ENCODE measurements around the gene ACTR3. TPM values are rescaled to one million over a fixed set of nuclear protein-coding genes. Genes with fewer than 3 reads are reported as not detected.

Gene ACTR3
- total and polyA plus RNA-seq, 2 experiments from 2014 or later, result 63.7 to 137 TPM

GRCh38 chr2:114011713-114012112, 121.8 kb downstream of the ACTR3 start:
- peaks cover 7% of the 10 kb centered on the region for H3K27me3 Mint-ChIP-seq (ENCODE audit: insufficient read depth, low read depth, poor library complexity)
- peaks cover 39% of the 10 kb centered on the region for H3K9me3 Mint-ChIP-seq
- no peaks in the 10 kb centered on the region; the same call in 2 of the 3 replicates for H3K36me3 Mint-ChIP-seq (ENCODE audit: low read depth)
- Histone ChIP-seq H3K27ac (ENCODE audit: low read depth) (no peak overlapping the region), H3F3A (replicated peaks; ENCODE audit: low read depth) (no peaks in the 10 kb centered on the region), H3K4me3 (no peak overlapping the region), H2AFZ (no peak overlapping the region), H3K27me3 (ENCODE audit: insufficient read depth) (no peaks in the 10 kb centered on the region), H3K79me2 (replicated peaks; ENCODE audit: insufficient read depth) (no peaks in the 10 kb centered on the region), H4K20me1 (replicated peaks; ENCODE audit: insufficient read depth) (no peaks in the 10 kb centered on the region), H3K4me1 (ENCODE audit: insufficient read depth) (no peaks in the 10 kb centered on the region), H3K9me2 (ENCODE audit: insufficient read depth) (no peaks in the 10 kb centered on the region), H3K4me2 (no peak overlapping the region), H3K36me3 (ENCODE audit: insufficient read depth) (no peaks in the 10 kb centered on the region)
- H3K4me1 Mint-ChIP-seq, result no peaks in the 10 kb centered on the region
- TF ChIP-seq NANOG (IDR thresholded peaks at IDR 0.05; ENCODE audit: borderline replicate concordance), result no peak
- no peak for TF ChIP-seq POLR2AphosphoS5 (IDR thresholded peaks at IDR 0.05; ENCODE audit: low read depth)
- no peak for TF ChIP-seq EZH2phosphoT487 (IDR thresholded peaks at IDR 0.05; ENCODE audit: unreplicated experiment)
- no peak for TF ChIP-seq ZNF462 (CRISPR knock-in tag; IDR thresholded peaks at IDR 0.05)
- no peak for TF ChIP-seq REST (IDR thresholded peaks at IDR 0.05; ENCODE audit: unreplicated experiment)
- no peak for TF ChIP-seq JUNB (IDR thresholded peaks at IDR 0.05; ENCODE audit: unreplicated experiment)
- no peak for TF ChIP-seq ZNF331 (CRISPR knock-in tag; IDR thresholded peaks at IDR 0.05; ENCODE audit: low read depth)
- no peak for TF ChIP-seq ETS1 (IDR thresholded peaks at IDR 0.05)
- TF ChIP-seq CREB1 (CRISPR knock-in tag; IDR thresholded peaks at IDR 0.05; ENCODE audit: low read depth), result no peak
- no peak for TF ChIP-seq ZNF114 (CRISPR knock-in tag; IDR thresholded peaks at IDR 0.05)
- no peak for TF ChIP-seq STAT1 (IDR thresholded peaks at IDR 0.05; ENCODE audit: unreplicated experiment)
- TF ChIP-seq CTCF (conservative IDR thresholded peaks at IDR 0.05; ENCODE audit: low read depth in 2 of 2), result no peak
- no peak for TF ChIP-seq EZH2 (IDR thresholded peaks at IDR 0.05; ENCODE audit: low read depth, unreplicated experiment)
- H3K4me3 Mint-ChIP-seq, result no peak overlapping the region
- no peak for DNase-seq (ENCODE audit: low spot score)
- H3K27ac Mint-ChIP-seq, result no peak overlapping the region
- ATAC-seq, result no peak

All from GM23338 (cell line).